Endothelial cell of umbilical vein (primary cell): ENCODE data around the gene RBM42.

ENCODE experiments used
- GATA2 ChIP-seq: IDR thresholded peaks from 2 replicates; pipeline ENCODE4 v1.7.0; 2011; ENCODE audit warnings: low read depth, mild to moderate bottlenecking, moderate library complexity, mixed read lengths, low read length; ENCODE audit not compliant: insufficient read length, insufficient read depth
- TF ChIP-seq, protein P1 (sequence below), 2 donors: IDR thresholded peaks; 1 replicate in 1 of 2; 2 replicates in 1 of 2; pipeline ENCODE4 v1.5.1; 2011; ENCODE audit warnings: low read length in 2 of 2, mild to moderate bottlenecking in 2 of 2, moderate library complexity in 2 of 2, control low read depth in 1 of 2, inconsistent platforms in 1 of 2, low read depth in 1 of 2; ENCODE audit not compliant: insufficient read depth in 1 of 2; ENCODE audit errors: extremely low read depth in 1 of 2

DNA sequence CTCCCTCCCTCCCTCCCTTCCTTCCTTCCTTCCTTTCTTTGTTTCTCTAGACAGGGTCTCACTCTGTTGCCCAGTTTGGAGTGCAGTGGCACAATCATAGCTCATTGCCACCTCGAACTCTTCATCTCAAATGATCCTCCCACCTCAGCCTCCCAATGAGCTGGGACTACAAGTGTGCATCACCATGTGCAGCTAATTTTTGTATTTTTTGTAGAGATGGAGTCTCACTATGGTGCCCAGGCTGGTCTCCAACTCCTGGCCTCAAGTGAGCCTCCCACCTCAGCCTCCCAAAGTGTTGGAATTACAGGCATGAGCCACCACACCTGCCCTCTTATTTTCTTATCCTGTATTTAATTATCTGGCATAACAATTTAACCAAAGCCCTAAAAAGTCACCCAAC, 41.9 kb downstream of the RBM42 start:
- TF ChIP-seq, protein P1, sequence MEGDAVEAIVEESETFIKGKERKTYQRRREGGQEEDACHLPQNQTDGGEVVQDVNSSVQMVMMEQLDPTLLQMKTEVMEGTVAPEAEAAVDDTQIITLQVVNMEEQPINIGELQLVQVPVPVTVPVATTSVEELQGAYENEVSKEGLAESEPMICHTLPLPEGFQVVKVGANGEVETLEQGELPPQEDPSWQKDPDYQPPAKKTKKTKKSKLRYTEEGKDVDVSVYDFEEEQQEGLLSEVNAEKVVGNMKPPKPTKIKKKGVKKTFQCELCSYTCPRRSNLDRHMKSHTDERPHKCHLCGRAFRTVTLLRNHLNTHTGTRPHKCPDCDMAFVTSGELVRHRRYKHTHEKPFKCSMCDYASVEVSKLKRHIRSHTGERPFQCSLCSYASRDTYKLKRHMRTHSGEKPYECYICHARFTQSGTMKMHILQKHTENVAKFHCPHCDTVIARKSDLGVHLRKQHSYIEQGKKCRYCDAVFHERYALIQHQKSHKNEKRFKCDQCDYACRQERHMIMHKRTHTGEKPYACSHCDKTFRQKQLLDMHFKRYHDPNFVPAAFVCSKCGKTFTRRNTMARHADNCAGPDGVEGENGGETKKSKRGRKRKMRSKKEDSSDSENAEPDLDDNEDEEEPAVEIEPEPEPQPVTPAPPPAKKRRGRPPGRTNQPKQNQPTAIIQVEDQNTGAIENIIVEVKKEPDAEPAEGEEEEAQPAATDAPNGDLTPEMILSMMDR (IDR thresholded peaks at IDR 0.05; ENCODE audit: extremely low read depth in 1 of 2, insufficient read depth in 1 of 2, low read depth in 1 of 2, low read length in 2 of 2), result no peak
- TF ChIP-seq GATA2, result no peak
